WTC11 (cell line): Measurements from ENCODE around the gene GHRHR.

Experiments used
- JAZF1 ChIP-seq: fragments of 250-450 bp; sonication (Bioruptor Pico); IDR thresholded peaks from 2 replicates; pipeline ENCODE4 v1.9.0; 2021; ENCODE audit warnings: moderate library complexity, mild to moderate bottlenecking, inconsistent platforms
- MXD4 ChIP-seq: fragments of 250-450 bp; sonication (Bioruptor Pico); IDR thresholded peaks from 2 replicates; pipeline ENCODE4 v1.8.0; 2021; ENCODE audit warnings: mild to moderate bottlenecking, moderate library complexity, borderline replicate concordance
- SMAD3 ChIP-seq: sonication (generic); formaldehyde crosslinking; IDR thresholded peaks from 2 replicates; pipeline ENCODE4 v1.8.0; 2022; ENCODE audit warnings: missing genetic modification reagents, mild to moderate bottlenecking, borderline replicate concordance
- TF ChIP-seq, protein P1 (sequence below): fragments of 200-600 bp; IDR thresholded peaks from 2 replicates; pipeline ENCODE4 v1.8.0; 2022; ENCODE audit warnings: antibody characterized with exemption
- TF ChIP-seq, protein P2 (sequence below): sonication (generic); formaldehyde crosslinking; IDR thresholded peaks from 2 replicates; pipeline ENCODE4 v1.8.1; 2022; ENCODE audit warnings: low read depth, missing genetic modification reagents, borderline replicate concordance
- TF ChIP-seq, protein P3 (sequence below): sonication (generic); formaldehyde crosslinking; IDR thresholded peaks from 2 replicates; pipeline ENCODE4 v1.8.1; 2023; ENCODE audit warnings: mild to moderate bottlenecking, moderate library complexity, missing genetic modification reagents

DNA sequence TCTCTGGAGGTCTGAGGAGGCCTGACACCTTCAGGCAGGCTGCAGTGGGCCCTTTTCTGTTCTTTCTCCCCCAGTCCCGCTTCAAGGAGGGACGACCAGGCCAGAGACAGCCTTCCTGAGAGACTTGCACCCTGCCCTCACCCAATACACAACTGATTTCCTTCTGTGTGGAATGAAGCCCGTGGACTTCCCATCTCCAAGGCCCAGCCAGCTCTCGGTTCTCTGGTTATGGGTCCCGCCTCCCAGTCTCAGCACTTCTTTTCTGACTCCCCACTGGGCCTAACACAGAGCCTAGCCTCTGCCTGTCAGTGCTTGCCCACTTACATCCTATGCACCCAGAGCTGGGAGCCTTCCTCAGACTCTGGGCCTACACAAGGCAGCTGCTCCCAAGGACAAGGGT, 64.3 kb downstream of the GHRHR start:
- TF ChIP-seq, protein P1, sequence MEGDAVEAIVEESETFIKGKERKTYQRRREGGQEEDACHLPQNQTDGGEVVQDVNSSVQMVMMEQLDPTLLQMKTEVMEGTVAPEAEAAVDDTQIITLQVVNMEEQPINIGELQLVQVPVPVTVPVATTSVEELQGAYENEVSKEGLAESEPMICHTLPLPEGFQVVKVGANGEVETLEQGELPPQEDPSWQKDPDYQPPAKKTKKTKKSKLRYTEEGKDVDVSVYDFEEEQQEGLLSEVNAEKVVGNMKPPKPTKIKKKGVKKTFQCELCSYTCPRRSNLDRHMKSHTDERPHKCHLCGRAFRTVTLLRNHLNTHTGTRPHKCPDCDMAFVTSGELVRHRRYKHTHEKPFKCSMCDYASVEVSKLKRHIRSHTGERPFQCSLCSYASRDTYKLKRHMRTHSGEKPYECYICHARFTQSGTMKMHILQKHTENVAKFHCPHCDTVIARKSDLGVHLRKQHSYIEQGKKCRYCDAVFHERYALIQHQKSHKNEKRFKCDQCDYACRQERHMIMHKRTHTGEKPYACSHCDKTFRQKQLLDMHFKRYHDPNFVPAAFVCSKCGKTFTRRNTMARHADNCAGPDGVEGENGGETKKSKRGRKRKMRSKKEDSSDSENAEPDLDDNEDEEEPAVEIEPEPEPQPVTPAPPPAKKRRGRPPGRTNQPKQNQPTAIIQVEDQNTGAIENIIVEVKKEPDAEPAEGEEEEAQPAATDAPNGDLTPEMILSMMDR: no peak
- TF ChIP-seq MXD4 (CRISPR knock-in tag): no peak
- TF ChIP-seq, protein P2, sequence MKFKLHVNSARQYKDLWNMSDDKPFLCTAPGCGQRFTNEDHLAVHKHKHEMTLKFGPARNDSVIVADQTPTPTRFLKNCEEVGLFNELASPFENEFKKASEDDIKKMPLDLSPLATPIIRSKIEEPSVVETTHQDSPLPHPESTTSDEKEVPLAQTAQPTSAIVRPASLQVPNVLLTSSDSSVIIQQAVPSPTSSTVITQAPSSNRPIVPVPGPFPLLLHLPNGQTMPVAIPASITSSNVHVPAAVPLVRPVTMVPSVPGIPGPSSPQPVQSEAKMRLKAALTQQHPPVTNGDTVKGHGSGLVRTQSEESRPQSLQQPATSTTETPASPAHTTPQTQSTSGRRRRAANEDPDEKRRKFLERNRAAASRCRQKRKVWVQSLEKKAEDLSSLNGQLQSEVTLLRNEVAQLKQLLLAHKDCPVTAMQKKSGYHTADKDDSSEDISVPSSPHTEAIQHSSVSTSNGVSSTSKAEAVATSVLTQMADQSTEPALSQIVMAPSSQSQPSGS (CRISPR knock-in tag): no peak
- no peak for TF ChIP-seq JAZF1 (CRISPR knock-in tag)
- no peak for TF ChIP-seq SMAD3 (CRISPR knock-in tag)
- TF ChIP-seq, protein P3, sequence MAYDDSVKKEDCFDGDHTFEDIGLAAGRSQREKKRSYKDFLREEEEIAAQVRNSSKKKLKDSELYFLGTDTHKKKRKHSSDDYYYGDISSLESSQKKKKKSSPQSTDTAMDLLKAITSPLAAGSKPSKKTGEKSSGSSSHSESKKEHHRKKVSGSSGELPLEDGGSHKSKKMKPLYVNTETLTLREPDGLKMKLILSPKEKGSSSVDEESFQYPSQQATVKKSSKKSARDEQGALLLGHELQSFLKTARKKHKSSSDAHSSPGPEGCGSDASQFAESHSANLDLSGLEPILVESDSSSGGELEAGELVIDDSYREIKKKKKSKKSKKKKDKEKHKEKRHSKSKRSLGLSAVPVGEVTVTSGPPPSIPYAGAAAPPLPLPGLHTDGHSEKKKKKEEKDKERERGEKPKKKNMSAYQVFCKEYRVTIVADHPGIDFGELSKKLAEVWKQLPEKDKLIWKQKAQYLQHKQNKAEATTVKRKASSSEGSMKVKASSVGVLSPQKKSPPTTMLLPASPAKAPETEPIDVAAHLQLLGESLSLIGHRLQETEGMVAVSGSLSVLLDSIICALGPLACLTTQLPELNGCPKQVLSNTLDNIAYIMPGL (CRISPR knock-in tag): no peak
